Measurements from ENCODE around the gene GSX1. TPM values are rescaled to one million over a fixed set of nuclear protein-coding genes. Genes with fewer than 3 reads are reported as not detected.

GSX1 gene
- total RNA-seq, 4 donors from 2014 or later = not detected

DNA sequence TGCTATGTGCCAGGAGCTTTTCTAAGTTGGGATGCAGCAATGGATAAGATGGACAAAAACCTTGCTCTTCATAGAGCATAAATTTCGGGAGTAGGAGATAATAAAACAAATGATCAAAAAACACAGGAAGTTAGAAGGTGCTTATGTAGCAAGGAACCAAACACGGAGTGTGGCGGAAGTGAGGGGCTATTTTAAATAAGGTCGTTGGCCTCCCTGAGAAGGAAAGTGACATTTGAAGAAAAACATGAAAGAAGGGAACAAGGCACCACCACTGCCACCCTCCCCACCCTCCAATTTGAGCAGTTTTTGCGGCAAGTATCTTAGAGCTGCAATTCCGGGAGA lies 3.2 kb upstream of the GSX1 start:
- ATAC-seq (ENCODE audit: low FRiP score) (no peak), DNase-seq (ENCODE audit: low spot score) (no peak)
- TF ChIP-seq, protein P1, sequence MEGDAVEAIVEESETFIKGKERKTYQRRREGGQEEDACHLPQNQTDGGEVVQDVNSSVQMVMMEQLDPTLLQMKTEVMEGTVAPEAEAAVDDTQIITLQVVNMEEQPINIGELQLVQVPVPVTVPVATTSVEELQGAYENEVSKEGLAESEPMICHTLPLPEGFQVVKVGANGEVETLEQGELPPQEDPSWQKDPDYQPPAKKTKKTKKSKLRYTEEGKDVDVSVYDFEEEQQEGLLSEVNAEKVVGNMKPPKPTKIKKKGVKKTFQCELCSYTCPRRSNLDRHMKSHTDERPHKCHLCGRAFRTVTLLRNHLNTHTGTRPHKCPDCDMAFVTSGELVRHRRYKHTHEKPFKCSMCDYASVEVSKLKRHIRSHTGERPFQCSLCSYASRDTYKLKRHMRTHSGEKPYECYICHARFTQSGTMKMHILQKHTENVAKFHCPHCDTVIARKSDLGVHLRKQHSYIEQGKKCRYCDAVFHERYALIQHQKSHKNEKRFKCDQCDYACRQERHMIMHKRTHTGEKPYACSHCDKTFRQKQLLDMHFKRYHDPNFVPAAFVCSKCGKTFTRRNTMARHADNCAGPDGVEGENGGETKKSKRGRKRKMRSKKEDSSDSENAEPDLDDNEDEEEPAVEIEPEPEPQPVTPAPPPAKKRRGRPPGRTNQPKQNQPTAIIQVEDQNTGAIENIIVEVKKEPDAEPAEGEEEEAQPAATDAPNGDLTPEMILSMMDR (IDR thresholded peaks at IDR 0.05) = no peak

DNA sequence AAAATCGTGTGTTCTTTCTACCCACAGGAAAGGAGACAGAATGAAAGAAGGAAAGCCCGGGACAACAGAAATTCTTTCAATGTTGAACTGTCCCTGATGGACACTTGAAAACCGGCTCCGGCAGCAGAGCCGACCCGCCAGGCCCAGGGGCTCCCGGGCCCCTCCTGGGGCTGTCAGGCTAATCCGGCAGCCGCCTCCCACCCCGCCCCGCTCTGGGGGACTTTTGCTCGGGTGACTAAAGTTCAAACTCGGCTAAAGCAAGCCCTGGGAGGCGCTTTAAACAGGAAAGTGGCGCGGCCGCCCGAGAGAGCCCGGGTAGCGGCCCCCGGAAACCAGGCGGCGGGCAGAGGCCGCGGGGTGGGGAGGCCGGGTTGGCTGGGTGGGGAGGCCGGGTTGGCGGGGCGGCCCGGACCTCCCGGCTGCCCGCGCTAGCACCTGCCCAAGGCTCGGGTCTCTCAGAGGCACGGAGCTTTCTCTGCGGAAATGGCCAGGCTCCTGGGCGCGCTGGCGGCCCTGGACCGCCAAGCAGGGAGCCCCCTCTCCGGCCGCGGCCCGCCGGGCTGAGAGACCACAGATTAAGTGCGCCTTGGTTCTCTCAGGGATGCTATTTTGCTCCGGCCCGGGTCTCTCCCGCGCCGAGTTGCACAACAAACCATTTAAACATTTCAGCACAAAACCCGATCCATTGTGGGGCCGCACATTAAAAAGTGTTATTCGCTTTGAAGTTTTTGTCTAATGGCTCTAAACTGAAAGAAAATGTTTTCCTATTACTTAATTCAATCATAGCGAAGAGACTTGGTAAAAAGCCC lies 2.6 kb upstream of the GSX1 start:
- DNase-seq (ENCODE audit: low spot score) (no peak), ATAC-seq (ENCODE audit: low FRiP score) (no peak)
- TF ChIP-seq, protein P1 (IDR thresholded peaks at IDR 0.05) = no peak

DNA sequence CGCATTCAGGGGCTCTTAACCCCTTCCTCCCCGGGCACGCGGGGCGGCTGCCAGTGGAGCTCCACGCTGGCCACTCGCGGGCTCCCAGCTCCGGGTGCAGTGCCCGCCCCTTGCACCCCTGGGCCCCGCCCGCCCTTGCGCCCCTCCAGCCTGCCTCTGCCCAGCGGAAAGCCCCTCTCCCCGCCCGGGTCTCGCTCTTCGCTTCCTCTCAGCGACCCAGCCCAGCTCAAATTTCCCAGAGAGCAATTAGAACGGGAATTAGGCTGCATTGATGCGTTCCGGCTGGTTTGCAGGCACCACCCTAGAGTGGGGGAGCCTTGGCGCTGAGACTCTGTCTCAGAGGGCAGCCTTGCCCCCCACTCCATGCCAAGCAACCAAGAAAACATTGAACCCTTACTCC lies 1.8 kb upstream of the GSX1 start:
- ATAC-seq (ENCODE audit: low FRiP score) (no peak), DNase-seq (ENCODE audit: low spot score) (no peak)
- TF ChIP-seq, protein P1 (IDR thresholded peaks at IDR 0.05) = no peak

DNA sequence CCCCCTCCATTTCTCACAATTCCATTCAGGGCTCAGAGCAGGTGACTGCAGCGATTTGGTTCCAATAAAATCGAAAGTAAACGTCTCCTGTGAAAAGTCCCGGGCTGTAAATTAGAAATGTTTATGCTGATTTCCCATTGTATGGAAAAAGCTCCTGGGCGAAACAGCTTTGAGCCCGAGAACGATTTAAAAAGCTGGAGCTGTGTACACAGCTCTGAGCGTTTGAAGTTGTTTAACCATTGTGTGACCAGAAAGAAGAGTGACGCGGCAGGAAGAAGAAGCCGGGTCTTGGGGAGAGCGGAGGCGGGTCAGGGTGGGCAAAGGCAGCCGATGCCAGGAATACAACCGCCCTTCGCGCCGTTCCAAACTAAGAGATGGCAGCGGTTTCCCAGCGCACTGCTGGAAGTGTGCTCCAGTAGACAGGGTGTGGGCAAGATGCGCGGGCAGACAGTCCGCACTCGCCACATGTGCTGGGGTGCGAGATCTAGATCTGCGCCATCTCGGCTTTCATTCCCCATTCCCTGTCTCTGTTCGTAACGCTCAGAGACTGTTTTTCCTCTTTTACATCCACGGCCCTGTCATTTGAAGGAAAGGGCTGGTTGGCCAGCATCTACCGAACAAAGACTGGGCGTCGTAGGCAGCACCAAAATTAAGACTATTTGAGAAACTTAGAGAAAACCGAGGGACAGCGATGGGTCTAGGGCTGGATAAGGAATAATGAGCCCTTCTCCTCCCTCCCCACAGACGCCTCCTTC lies 960 bp upstream of the GSX1 start:
- TF ChIP-seq, protein P1 (IDR thresholded peaks at IDR 0.05) = no peak
- no peak for DNase-seq (ENCODE audit: low spot score)
- no peak for ATAC-seq (ENCODE audit: low FRiP score)

DNA sequence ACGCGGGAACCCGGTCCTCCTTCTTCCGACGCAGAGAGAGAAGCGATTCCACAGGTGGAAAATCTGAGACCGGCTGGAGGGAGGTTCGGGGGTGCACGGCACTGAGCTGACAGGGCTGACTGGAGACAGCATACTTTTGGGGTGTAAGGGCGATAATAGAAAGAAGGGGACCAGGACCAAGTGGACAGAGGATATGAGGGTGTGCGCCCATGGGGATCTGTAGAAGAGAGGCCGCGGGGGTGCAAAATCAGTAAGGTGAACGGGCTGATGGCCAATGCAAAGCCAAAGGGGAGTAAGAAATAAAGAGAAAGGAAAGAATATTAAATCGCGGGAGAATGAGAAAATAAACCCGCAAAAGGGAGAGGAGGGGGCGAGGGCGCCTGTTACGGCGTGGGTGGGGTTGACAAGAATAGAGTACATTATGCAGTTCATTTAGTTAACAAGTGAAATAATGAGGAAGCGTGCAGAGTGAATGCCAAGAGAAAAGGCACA lies 336 bp upstream of the GSX1 start:
- no peak for DNase-seq (ENCODE audit: low spot score)

DNA sequence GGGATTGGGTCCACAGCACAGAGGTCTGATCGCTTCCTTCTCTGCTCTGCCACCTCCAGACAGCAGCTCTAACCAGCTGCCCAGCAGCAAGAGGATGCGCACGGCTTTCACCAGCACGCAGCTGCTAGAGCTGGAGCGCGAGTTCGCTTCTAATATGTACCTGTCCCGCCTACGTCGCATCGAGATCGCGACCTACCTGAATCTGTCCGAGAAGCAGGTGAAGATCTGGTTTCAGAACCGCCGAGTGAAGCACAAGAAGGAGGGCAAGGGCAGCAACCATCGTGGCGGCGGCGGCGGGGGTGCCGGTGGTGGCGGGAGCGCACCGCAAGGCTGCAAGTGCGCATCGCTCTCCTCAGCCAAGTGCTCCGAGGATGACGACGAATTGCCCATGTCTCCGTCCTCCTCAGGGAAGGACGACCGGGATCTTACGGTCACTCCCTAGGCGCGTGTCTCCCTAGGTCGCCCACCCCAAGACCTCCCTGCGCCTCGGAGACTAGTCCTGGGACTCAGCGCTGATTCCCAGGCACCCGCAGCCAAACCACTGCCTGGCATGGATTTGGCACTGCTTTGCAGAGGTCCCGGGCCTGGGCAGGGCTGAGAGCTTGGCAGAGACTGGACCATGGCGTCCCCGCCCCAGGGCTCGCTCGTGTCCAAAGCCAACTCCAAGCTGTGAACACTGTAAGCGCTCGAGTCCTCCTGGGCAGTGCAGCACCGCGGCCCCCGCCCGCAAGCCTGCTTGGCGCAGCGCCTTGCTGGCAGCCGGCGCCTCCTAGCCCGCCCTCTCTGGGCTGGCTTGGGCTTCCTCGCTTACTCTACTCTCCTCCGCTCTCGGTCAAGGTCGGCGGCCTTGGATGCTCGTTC lies 1.5 kb downstream of the GSX1 start:
- TF ChIP-seq, protein P1 (IDR thresholded peaks at IDR 0.05) = no peak
- ATAC-seq (ENCODE audit: low FRiP score) = no peak
- no peak for DNase-seq (ENCODE audit: low spot score)

More for the DNA sequence above, 336 bp upstream of the GSX1 start:
- TF ChIP-seq, protein P1 (IDR thresholded peaks at IDR 0.05) = no peak
- no peak for ATAC-seq (ENCODE audit: low FRiP score)

All from omental fat pad (tissue), 4 donors.